Fibroblast of lung (primary cell): ENCODE data around the gene PCDH9.

ENCODE experiments used
- EZH2 ChIP-seq: IDR thresholded peaks from 2 replicates; pipeline ENCODE4 v1.5.1; 2012; ENCODE audit warnings: low read length, control low read depth, mild to moderate bottlenecking; ENCODE audit errors: missing control alignments
- TF ChIP-seq, protein P1 (sequence below), 2 donors: IDR thresholded peaks in 1 of 2; conservative IDR thresholded peaks in 1 of 2; 1 replicate in 1 of 2; 2 replicates in 1 of 2; pipeline ENCODE4 v1.5.1; 2011 to 2012; ENCODE audit warnings: low read length in 2 of 2, control low read depth in 1 of 2, inconsistent platforms in 1 of 2, low read depth in 1 of 2, mild to moderate bottlenecking in 1 of 2

DNA sequence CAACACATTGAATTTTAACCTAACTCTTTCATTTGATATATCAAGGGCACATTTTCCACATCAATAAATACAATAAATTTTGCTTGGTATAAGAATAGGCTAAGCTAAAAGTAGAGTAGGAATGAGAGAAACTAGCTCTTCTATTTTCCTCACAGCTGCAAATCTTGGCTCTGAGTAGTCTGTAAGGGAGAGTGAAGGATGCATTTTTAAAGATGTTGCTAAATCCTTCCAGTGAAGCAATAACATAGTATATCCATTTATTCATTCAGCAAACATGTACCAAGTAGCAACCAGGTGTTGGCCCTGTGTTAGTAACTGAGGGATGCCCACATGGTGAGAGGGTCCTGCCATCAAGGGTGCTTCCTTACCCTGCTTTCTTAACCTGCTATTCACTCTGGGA is 799.9 kb downstream of the PCDH9 start:
- no peak for TF ChIP-seq EZH2
- TF ChIP-seq, protein P1, sequence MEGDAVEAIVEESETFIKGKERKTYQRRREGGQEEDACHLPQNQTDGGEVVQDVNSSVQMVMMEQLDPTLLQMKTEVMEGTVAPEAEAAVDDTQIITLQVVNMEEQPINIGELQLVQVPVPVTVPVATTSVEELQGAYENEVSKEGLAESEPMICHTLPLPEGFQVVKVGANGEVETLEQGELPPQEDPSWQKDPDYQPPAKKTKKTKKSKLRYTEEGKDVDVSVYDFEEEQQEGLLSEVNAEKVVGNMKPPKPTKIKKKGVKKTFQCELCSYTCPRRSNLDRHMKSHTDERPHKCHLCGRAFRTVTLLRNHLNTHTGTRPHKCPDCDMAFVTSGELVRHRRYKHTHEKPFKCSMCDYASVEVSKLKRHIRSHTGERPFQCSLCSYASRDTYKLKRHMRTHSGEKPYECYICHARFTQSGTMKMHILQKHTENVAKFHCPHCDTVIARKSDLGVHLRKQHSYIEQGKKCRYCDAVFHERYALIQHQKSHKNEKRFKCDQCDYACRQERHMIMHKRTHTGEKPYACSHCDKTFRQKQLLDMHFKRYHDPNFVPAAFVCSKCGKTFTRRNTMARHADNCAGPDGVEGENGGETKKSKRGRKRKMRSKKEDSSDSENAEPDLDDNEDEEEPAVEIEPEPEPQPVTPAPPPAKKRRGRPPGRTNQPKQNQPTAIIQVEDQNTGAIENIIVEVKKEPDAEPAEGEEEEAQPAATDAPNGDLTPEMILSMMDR (conservative IDR thresholded peaks at IDR 0.05 in 1 of 2, IDR thresholded peaks at IDR 0.05 in 1 of 2; ENCODE audit: low read depth in 1 of 2, low read length in 2 of 2) = no peak
